Measurements from ENCODE around the gene MAK. TPM values are rescaled to one million over a fixed set of nuclear protein-coding genes. Genes with fewer than 3 reads are reported as not detected.
A peak's percentile ranks its signal among the peaks of the same experiment; 100 is the strongest.
"Not testable (repeated sequence)": the region's sequence is repeated elsewhere in the genome, so short reads cannot be mapped to it uniquely, and the experiment has no call there.

MAK gene
- polyA plus RNA-seq, 3 donors from 2014 or later, result 0.06 to 0.18 TPM; not detected in 1

GRCh38 chr6:10749734-10750133, 88.6 kb downstream of the MAK start:
- Mint-ChIP-seq H3K27me3 (ENCODE audit: low read depth in 3 of 3) (peaks cover 14 to 44% (median 25%) of the 10 kb centered on the region in 3 donors), H3K9me3 (no peaks in the 10 kb centered on the region), H3K36me3 (peaks cover 14 to 26% (median 14%) of the 10 kb centered on the region in 3 donors), H3K4me1 (peaks cover 64 to 71% of the 10 kb centered on the region in 2 donors), H3K27ac (peak overlapping the region in 2 of 6 donors; percentile 48 to 53), H3K4me3 (peak overlapping the region in 3 of 5 donors; percentile 29 to 92 (median 36))
- no peak for DNase-seq

- peak within 1 kb of the TSS; percentile 85 to 93 (median 92) for H3K27ac Mint-ChIP-seq
- peaks cover 0 to 12% (median 0%) of the 10 kb centered on the region in 3 donors for H3K36me3 Mint-ChIP-seq
- peak; percentile 98 for DNase-seq
- H3K4me1 Mint-ChIP-seq, result peaks cover 54 to 61% of the 10 kb centered on the region in 2 donors
- H3K9me3 Mint-ChIP-seq, result no peaks in the 10 kb centered on the region
- H3K4me3 Mint-ChIP-seq, result peak within 1 kb of the TSS; percentile 92 to 97 (median 93)
- H3K27me3 Mint-ChIP-seq (ENCODE audit: low read depth in 3 of 3), result peaks cover 9 to 35% (median 23%) of the 10 kb centered on the region in 3 donors
Observed at GRCh38 chr6:10747251-10747972, 90.9 kb downstream of the MAK start, which contains the start of gene TMEM14B. Gene TMEM14B, plus strand, starts transcription at chr6:10747805. Its CDS starts 1,441 bp downstream, at chr6:10749246.

- Mint-ChIP-seq H3K9me3 (no peaks in the 10 kb centered on the region), H3K27me3 (ENCODE audit: low read depth in 3 of 3) (peaks cover 9 to 32% (median 24%) of the 10 kb centered on the region in 3 donors), H3K4me1 (peaks cover 49 to 56% of the 10 kb centered on the region in 2 donors), H3K4me3 (peak overlapping the region; percentile 92 to 97 (median 93)), H3K36me3 (peaks cover 0 to 12% (median 0%) of the 10 kb centered on the region in 3 donors), H3K27ac (peak overlapping the region; percentile 77 to 93 (median 92))
- DNase-seq, result no peak
Observed at GRCh38 chr6:10746915-10747250, 91.5 kb downstream of the MAK start.

- H3K27ac Mint-ChIP-seq, result no peak overlapping the region
- H3K9me3 Mint-ChIP-seq, result no peaks in the 10 kb centered on the region
- peaks cover 9 to 26% (median 23%) of the 10 kb centered on the region in 3 donors for H3K27me3 Mint-ChIP-seq (ENCODE audit: low read depth in 3 of 3)
- H3K4me1 Mint-ChIP-seq, result peaks cover 33 to 38% of the 10 kb centered on the region in 2 donors
- H3K4me3 Mint-ChIP-seq, result peak overlapping the region in 1 of 5 donors; percentile 34
- peaks cover 0 to 3% (median 0%) of the 10 kb centered on the region in 3 donors for H3K36me3 Mint-ChIP-seq
- DNase-seq, result no peak
Observed at GRCh38 chr6:10745116-10745515, 93.2 kb downstream of the MAK start.

GRCh38 chr6:10743515-10743914, 94.8 kb downstream of the MAK start:
- Mint-ChIP-seq H3K9me3 (no peaks in the 10 kb centered on the region), H3K4me3 (no peak overlapping the region), H3K4me1 (peaks cover 20 to 23% of the 10 kb centered on the region in 2 donors), H3K27ac (no peak overlapping the region), H3K27me3 (ENCODE audit: low read depth in 3 of 3) (peaks cover 9 to 31% (median 20%) of the 10 kb centered on the region in 3 donors), H3K36me3 (no peaks in the 10 kb centered on the region)
- no peak for DNase-seq

GRCh38 chr6:10742251-10742650, 96.1 kb downstream of the MAK start:
- Mint-ChIP-seq H3K4me1 (peaks cover 8 to 10% of the 10 kb centered on the region in 2 donors), H3K4me3 (no peak overlapping the region), H3K27ac (no peak overlapping the region), H3K36me3 (no peaks in the 10 kb centered on the region), H3K27me3 (ENCODE audit: low read depth in 3 of 3) (peaks cover 2 to 26% (median 15%) of the 10 kb centered on the region in 3 donors), H3K9me3 (no peaks in the 10 kb centered on the region)
- DNase-seq, result no peak

- not testable (repeated sequence) for DNase-seq, H3K36me3 Mint-ChIP-seq, H3K9me3 Mint-ChIP-seq, H3K4me1 Mint-ChIP-seq, H3K27ac Mint-ChIP-seq, H3K4me3 Mint-ChIP-seq
- peaks cover 8 to 28% (median 15%) of the 10 kb centered on the region in 3 donors for H3K27me3 Mint-ChIP-seq (ENCODE audit: low read depth in 3 of 3)
Observed at GRCh38 chr6:10741643-10742042, 96.7 kb downstream of the MAK start.

GRCh38 chr6:10740061-10740460, 98.3 kb downstream of the MAK start:
- Mint-ChIP-seq H3K9me3 (no peaks in the 10 kb centered on the region), H3K4me1 (no peaks in the 10 kb centered on the region), H3K27ac (no peak overlapping the region), H3K27me3 (ENCODE audit: low read depth in 3 of 3) (peaks cover 7 to 26% (median 9%) of the 10 kb centered on the region in 3 donors), H3K4me3 (no peak overlapping the region), H3K36me3 (no peaks in the 10 kb centered on the region)
- DNase-seq, result no peak

GRCh38 chr6:10736731-10737130, 101.6 kb downstream of the MAK start:
- Mint-ChIP-seq H3K4me1 (peaks cover 18% of the 10 kb centered on the region in 2 donors), H3K4me3 (no peak overlapping the region), H3K27ac (no peak overlapping the region), H3K27me3 (ENCODE audit: low read depth in 3 of 3) (peaks cover 16 to 37% (median 25%) of the 10 kb centered on the region in 3 donors), H3K9me3 (no peaks in the 10 kb centered on the region), H3K36me3 (no peaks in the 10 kb centered on the region)
- no peak for DNase-seq

GRCh38 chr6:10733863-10734262, 104.5 kb downstream of the MAK start:
- H3K36me3 Mint-ChIP-seq, result peaks cover 0 to 4% (median 0%) of the 10 kb centered on the region in 3 donors
- no peak for DNase-seq
- no peaks in the 10 kb centered on the region for H3K9me3 Mint-ChIP-seq
- peak overlapping the region in 2 of 5 donors; percentile 66 to 72 for H3K4me3 Mint-ChIP-seq
- H3K27ac Mint-ChIP-seq, result peak overlapping the region in 2 of 6 donors; percentile 9 to 73
- H3K27me3 Mint-ChIP-seq (ENCODE audit: low read depth in 3 of 3), result peaks cover 16 to 50% (median 23%) of the 10 kb centered on the region in 3 donors
- H3K4me1 Mint-ChIP-seq, result peaks cover 18% of the 10 kb centered on the region in 2 donors

- Mint-ChIP-seq H3K36me3 (peaks cover 0 to 4% (median 0%) of the 10 kb centered on the region in 3 donors), H3K27ac (peak overlapping the region; percentile 38 to 86 (median 65)), H3K4me1 (peaks cover 18 to 22% of the 10 kb centered on the region in 2 donors), H3K4me3 (peak overlapping the region; percentile 62 to 72 (median 66)), H3K9me3 (no peaks in the 10 kb centered on the region), H3K27me3 (ENCODE audit: low read depth in 3 of 3) (peaks cover 17 to 52% (median 29%) of the 10 kb centered on the region in 3 donors)
- DNase-seq, result peak; percentile 76 to 83 (median 77)
Observed at GRCh38 chr6:10733151-10733715, 105.1 kb downstream of the MAK start.

GRCh38 chr6:10730254-10730653, 108.1 kb downstream of the MAK start:
- DNase-seq, result no peak
- Mint-ChIP-seq H3K36me3 (peaks cover 0 to 4% (median 0%) of the 10 kb centered on the region in 3 donors), H3K27me3 (ENCODE audit: low read depth in 3 of 3) (peaks cover 16 to 59% (median 45%) of the 10 kb centered on the region in 3 donors), H3K27ac (no peak overlapping the region), H3K4me3 (no peak overlapping the region), H3K4me1 (peaks cover 43 to 50% of the 10 kb centered on the region in 2 donors), H3K9me3 (no peaks in the 10 kb centered on the region)

GRCh38 chr6:10725716-10726115, 112.6 kb downstream of the MAK start:
- peak overlapping the region in 1 of 5 donors; percentile 53 for H3K4me3 Mint-ChIP-seq
- H3K4me1 Mint-ChIP-seq, result peaks cover 61 to 69% of the 10 kb centered on the region in 2 donors
- no peaks in the 10 kb centered on the region for H3K9me3 Mint-ChIP-seq
- DNase-seq, result no peak
- peak overlapping the region in 3 of 6 donors; percentile 69 to 74 (median 73) for H3K27ac Mint-ChIP-seq
- H3K36me3 Mint-ChIP-seq, result peaks cover 0 to 4% (median 0%) of the 10 kb centered on the region in 3 donors
- H3K27me3 Mint-ChIP-seq (ENCODE audit: low read depth in 3 of 3), result peaks cover 17 to 48% (median 35%) of the 10 kb centered on the region in 3 donors

- peaks cover 17 to 42% (median 33%) of the 10 kb centered on the region in 3 donors for H3K27me3 Mint-ChIP-seq (ENCODE audit: low read depth in 3 of 3)
- H3K9me3 Mint-ChIP-seq, result no peaks in the 10 kb centered on the region
- peak overlapping the region in 2 of 6 donors; percentile 6 to 41 for H3K27ac Mint-ChIP-seq
- no peaks in the 10 kb centered on the region for H3K36me3 Mint-ChIP-seq
- DNase-seq, result no peak
- peaks cover 61 to 69% of the 10 kb centered on the region in 2 donors for H3K4me1 Mint-ChIP-seq
- H3K4me3 Mint-ChIP-seq, result no peak overlapping the region
Observed at GRCh38 chr6:10725044-10725443, 113.3 kb downstream of the MAK start.

Measured in immature natural killer cell (primary cell).